HepG2 (cell line): Measurements from ENCODE around the gene ALDH3B2. TPM values are rescaled to one million over a fixed set of nuclear protein-coding genes. Genes with fewer than 3 reads are reported as not detected.

Source experiments
- ATAC-seq: fragments of 200-7000 bp; cut with Tn5 transposase; 3 replicates; pipeline ENCODE4 v1.9.1; 2020; ENCODE audit warnings: mild to moderate bottlenecking, moderate library complexity
- BruUV-seq: library from RNA; stranded (reverse); fragments of 400-500 nt; replicated peaks from 2 replicates; lab custom pipeline; 2021; lab: Mats Ljungman, UMichigan
- CTCF ChIA-PET: fragments of 300-600 bp; formaldehyde crosslinking; extraction: SDS; loops from one replicate; lab custom pipeline; 2021; ENCODE audit warnings: low total read pairs, inconsistent platforms, low intra/inter-chr PET ratio; lab: Yijun Ruan, JAX
- POLR2A ChIA-PET: fragments of 350-600 bp; sonication (Branson Sonifier 250); formaldehyde crosslinking; loops from one replicate; lab custom pipeline; 2020; ENCODE audit warnings: antibody characterized with exemption, inconsistent platforms; lab: Yijun Ruan, JAX
- DNase-seq: peaks from one replicate; pipeline ENCODE4 v3.0.0-alpha.2; 2015; ENCODE audit warnings: low spot score
- FAIRE-seq: peaks from 3 replicates; lab custom pipeline; 2011; peaks lifted over from hg19 to GRCh38; lab: Jason Lieb, UNC
- H2AFZ ChIP-seq: one replicate; pipeline ENCODE4 v1.6.1; 2011; ENCODE audit warnings: low read length, inconsistent platforms
- H3K27ac ChIP-seq: fragments of 300-600 bp; 3 replicates; pipeline ENCODE4 v1.8.0; 2011; ENCODE audit warnings: mixed run types, mild to moderate bottlenecking, mixed read lengths, low read length, inconsistent platforms; ENCODE audit not compliant: insufficient read depth; ENCODE audit errors: extremely low read length
- H3K27me3 ChIP-seq, 2 experiments: fragments of 200-600 bp in 1 of 2; 2 replicates in 1 of 2; 3 replicates in 1 of 2; pipeline versions ENCODE4 v1.6.0 to v1.8.0; 2011; ENCODE audit warnings: low read length in 2 of 2, mild to moderate bottlenecking in 2 of 2, moderate library complexity in 2 of 2, inconsistent platforms in 1 of 2; ENCODE audit not compliant: insufficient read depth in 2 of 2, control insufficient read depth in 1 of 2
- H3K36me3 ChIP-seq, 2 experiments: fragments of 200-600 bp in 1 of 2; replicated peaks in 1 of 2; 2 replicates in 1 of 2; 3 replicates in 1 of 2; pipeline versions ENCODE4 v1.5.1 to v1.8.0; 2011; ENCODE audit warnings: low read length in 2 of 2, inconsistent platforms in 1 of 2; ENCODE audit not compliant: insufficient read depth in 2 of 2, control insufficient read depth in 1 of 2
- H3K4me1 ChIP-seq: 2 replicates; pipeline ENCODE4 v1.5.1; 2012; ENCODE audit warnings: low read length, inconsistent platforms; ENCODE audit not compliant: insufficient read depth
- H3K4me2 ChIP-seq: 2 replicates; pipeline ENCODE4 v1.6.0; 2011; ENCODE audit warnings: low read depth, low read length, inconsistent platforms
- H3K4me3 ChIP-seq, 3 experiments: fragments of 200-600 bp in 1 of 3; sonication (generic), shearing (Covaris generic) in 1 of 3; replicated peaks in 1 of 3; 2 replicates each; pipeline ENCODE4 v1.5.1; 2011 to 2016; ENCODE audit warnings: low read length in 3 of 3, inconsistent platforms in 2 of 3, low read depth in 2 of 3, mild to moderate bottlenecking in 2 of 3, control low read depth in 1 of 3, mixed read lengths in 1 of 3; ENCODE audit not compliant: insufficient read depth in 1 of 3
- H3K79me2 ChIP-seq: one replicate; pipeline ENCODE4 v1.6.1; 2011; ENCODE audit warnings: low read length, inconsistent platforms; ENCODE audit not compliant: insufficient read depth
- H3K9ac ChIP-seq: 2 replicates; pipeline ENCODE4 v1.6.0; 2011; ENCODE audit warnings: mild to moderate bottlenecking, low read depth, low read length, inconsistent platforms; ENCODE audit not compliant: insufficient read depth
- H3K9me3 ChIP-seq: 2 replicates; pipeline ENCODE4 v1.5.1; 2012; ENCODE audit warnings: mild to moderate bottlenecking, low read length
- H4K20me1 ChIP-seq: 2 replicates; pipeline ENCODE4 v1.6.0; 2011; ENCODE audit warnings: inconsistent platforms, mild to moderate bottlenecking, low read length, moderate library complexity; ENCODE audit not compliant: insufficient read depth
- CEBPB ChIP-seq: IDR thresholded peaks from 2 replicates; pipeline ENCODE4 v1.6.1; 2011; ENCODE audit warnings: low read depth, low read length, improper control_type of control experiment, borderline replicate concordance
- IRF1 ChIP-seq: sonication (generic); formaldehyde crosslinking; IDR thresholded peaks from 2 replicates; pipeline ENCODE4 v1.4.0; 2020; ENCODE audit warnings: low read depth, mild to moderate bottlenecking, missing genetic modification reagents
- NFYC ChIP-seq: IDR thresholded peaks from 2 replicates; pipeline ENCODE4 v1.6.1; 2016; ENCODE audit warnings: missing genetic modification reagents, missing compliant biosample characterization
- ZNF121 ChIP-seq: sonication (generic); formaldehyde crosslinking; IDR thresholded peaks from 2 replicates; pipeline ENCODE4 v1.5.0; 2020; ENCODE audit warnings: mild to moderate bottlenecking, missing genetic modification reagents
- ZNF558 ChIP-seq: sonication (generic); formaldehyde crosslinking; IDR thresholded peaks from 2 replicates; pipeline ENCODE4 v1.9.0; 2022; ENCODE audit warnings: mild to moderate bottlenecking, missing genetic modification reagents, borderline replicate concordance
- WGBS: methylation state at CpG from one replicate; pipeline ENCODE4 v1.1.6; 2017; ENCODE audit warnings: low lambda C conversion rate; 5-methylcytosine and 5-hydroxymethylcytosine counted together
- in situ Hi-C: cut with HindIII; loops from 2 replicates; pipeline ENCODE4 v1.10.0; 2017; ENCODE audit warnings: low pct_unique_long_range_greater_than_20kb; ENCODE audit not compliant: extremely low pct_ligation_motif_present
- intact Hi-C: fragments of 100-400 bp; cut with micrococcal nuclease; formaldehyde crosslinking; loops from one replicate; pipeline ENCODE4 v1.10.0; 2022; ENCODE audit not compliant: unreplicated experiment
- polyA plus RNA-seq, 8 experiments: library from polyadenylated mRNA; depleted of rRNA in 3 of 8; stranded (reverse) in 7 of 8; unstranded in 1 of 8; fragments of >200 nt; fragmentation: Illumina TruSeq in 4 of 8; extraction: Trizol in 4 of 8; gene quantifications; 2 replicates each; pipeline versions ENCODE4 v1.2.1 to v1.2.3, GENCODE V29; 2011 to 2016; ENCODE audit warnings: low read depth in 4 of 8, missing spikeins in 1 of 8, mixed read lengths in 1 of 8; ENCODE audit not compliant: insufficient read depth in 1 of 8
- total RNA-seq, 5 experiments: library from RNA; depleted of rRNA; stranded (reverse); fragments of >200 nt; fragmentation: Illumina TruSeq; extraction: Trizol; gene quantifications; 2 replicates each; pipeline ENCODE4 v1.2.3, GENCODE V29; 2016; ENCODE audit warnings: low read depth in 1 of 5
- TF ChIP-seq, protein P1 (sequence below): IDR thresholded peaks from 2 replicates; pipeline ENCODE4 v1.6.1; 2016; ENCODE audit warnings: mild to moderate bottlenecking, missing biosample characterization, missing genetic modification reagents

The ALDH3B2 gene
- total and polyA plus RNA-seq, 2 of the 13 experiments (the other 11 are each of a cell fraction or from before 2014, with no cell fraction given): not detected

DNA sequence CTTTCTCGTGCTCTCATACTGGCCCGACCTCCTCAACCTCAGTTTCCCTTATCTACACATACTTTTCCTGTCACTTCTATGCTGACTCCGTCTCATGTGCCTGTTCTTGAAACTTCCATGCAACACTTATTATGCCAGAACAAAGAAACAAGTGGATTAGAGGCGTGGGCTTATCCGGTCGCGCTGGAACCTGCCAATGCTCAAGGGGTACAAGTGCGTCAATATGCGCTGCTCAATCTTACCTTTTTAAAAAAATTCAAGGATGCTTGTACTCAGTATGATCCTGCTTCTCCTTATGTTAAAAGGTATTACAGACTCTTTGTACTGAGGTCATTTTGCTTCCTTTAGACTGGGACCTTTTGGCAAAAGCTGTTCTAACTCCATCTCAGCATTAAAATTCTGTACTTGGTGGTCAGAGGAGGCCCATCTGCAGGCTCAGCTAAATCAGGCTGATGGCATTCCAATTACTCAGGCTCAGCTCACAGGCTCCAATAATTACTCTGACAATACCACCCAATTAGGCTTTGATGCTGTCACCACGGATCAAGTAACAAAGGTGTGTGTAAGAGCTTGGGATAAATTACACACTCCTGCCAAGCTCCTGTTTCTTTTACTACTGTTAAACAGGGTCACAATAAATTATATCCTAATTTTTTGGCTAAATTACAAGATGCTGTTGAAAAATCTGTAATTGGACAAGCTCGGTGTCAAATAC is 26.3 kb upstream of the ALDH3B2 start:
- H4K20me1 ChIP-seq: no peaks in the 10 kb centered on the region
- POLR2A ChIA-PET: no interaction called here
- CTCF ChIA-PET: no interaction called here
- peaks cover 0 to 22% of the 10 kb centered on the region in 2 experiments; a peak in 3 of 5 replicates for H3K27me3 ChIP-seq
- TF ChIP-seq, protein P1, sequence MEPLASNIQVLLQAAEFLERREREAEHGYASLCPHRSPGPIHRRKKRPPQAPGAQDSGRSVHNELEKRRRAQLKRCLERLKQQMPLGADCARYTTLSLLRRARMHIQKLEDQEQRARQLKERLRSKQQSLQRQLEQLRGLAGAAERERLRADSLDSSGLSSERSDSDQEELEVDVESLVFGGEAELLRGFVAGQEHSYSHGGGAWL (CRISPR knock-in tag): no peak
- TF ChIP-seq NFYC (no peak), ZNF558 (CRISPR knock-in tag) (no peak), ZNF121 (no peak)
- 47% methylated on average over 11 of the region's 11 CpGs for WGBS
- no peak overlapping the region for H3K4me3 ChIP-seq
- H3K79me2 ChIP-seq: no peaks in the 10 kb centered on the region
- no peaks in the 10 kb centered on the region for H3K36me3 ChIP-seq
- no TSS peak for BruUV-seq
- no peak overlapping the region for H2AFZ ChIP-seq
- intact Hi-C loops: no loop called here
- FAIRE-seq (no peak), ATAC-seq (no peak), DNase-seq (no peak)
- no peak overlapping the region for H3K27ac ChIP-seq
- in situ Hi-C loops: no loop called here
- peaks cover 14% of the 10 kb centered on the region for H3K4me1 ChIP-seq
- H3K4me2 ChIP-seq: no peak overlapping the region
- H3K9me3 ChIP-seq: no peaks in the 10 kb centered on the region
- H3K9ac ChIP-seq: no peak overlapping the region

DNA sequence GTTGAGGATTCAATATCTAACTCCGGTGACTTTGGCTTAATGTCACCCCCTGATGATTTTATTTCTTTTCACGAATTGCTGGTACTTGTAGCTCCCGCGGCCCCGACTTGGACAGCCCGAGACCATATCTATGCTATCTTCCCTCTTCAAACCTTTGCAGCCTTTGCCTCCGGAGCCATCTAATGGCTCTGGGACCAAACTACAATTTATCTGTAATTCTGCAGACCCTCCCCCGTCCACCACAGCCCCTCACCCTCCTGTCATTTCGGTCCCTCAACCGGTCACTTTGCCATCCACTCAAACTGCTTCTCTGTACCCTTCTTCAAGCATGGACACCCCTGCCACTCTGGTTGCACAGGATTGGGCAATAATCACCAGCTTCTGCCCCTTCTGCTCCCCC is 25.7 kb upstream of the ALDH3B2 start:
- Histone ChIP-seq H3K4me3 (no peak overlapping the region), H3K9me3 (no peaks in the 10 kb centered on the region), H2AFZ (no peak overlapping the region), H3K79me2 (no peaks in the 10 kb centered on the region), H3K9ac (no peak overlapping the region), H3K27me3 (peaks cover 0 to 26% of the 10 kb centered on the region in 2 experiments; a peak in 3 of 5 replicates), H3K27ac (no peak overlapping the region), H3K36me3 (no peaks in the 10 kb centered on the region), H3K4me2 (no peak overlapping the region), H3K4me1 (peaks cover 20% of the 10 kb centered on the region), H4K20me1 (no peaks in the 10 kb centered on the region)
- no TSS peak for BruUV-seq
- ATAC-seq (no peak), FAIRE-seq (no peak), DNase-seq (no peak)
- TF ChIP-seq IRF1 (CRISPR knock-in tag): no peak
- TF ChIP-seq CEBPB: 0 out of 2 replicates have a peak, but pooled peaks have one; percentile 3
- CTCF ChIA-PET: no interaction called here
- POLR2A ChIA-PET: no interaction called here
- in situ Hi-C loops: no loop called here
- WGBS: 55% methylated on average over 10 of the region's 10 CpGs
- intact Hi-C loops: no loop called here
